SU-DHL-6 (cell line): ENCODE data around the gene ADSS1.

Experiments used
- H2AFZ ChIP-seq: fragments of 200-600 bp; sonication (generic); 2 replicates; pipeline ENCODE4 v1.6.1; 2014; ENCODE audit warnings: low read depth, mild to moderate bottlenecking, moderate library complexity, mixed read lengths, antibody characterized with exemption, low read length; ENCODE audit not compliant: severe bottlenecking
- H3F3A ChIP-seq: fragments of 200-600 bp; shearing (Covaris generic); 2 replicates; pipeline ENCODE4 v1.6.0; 2016; ENCODE audit warnings: antibody characterized with exemption, mild to moderate bottlenecking; ENCODE audit not compliant: insufficient read depth
- H3K27ac ChIP-seq: fragments of 200-600 bp; sonication (generic); 2 replicates; pipeline ENCODE4 v1.5.1; 2016; ENCODE audit warnings: low read depth, mild to moderate bottlenecking, low read length, moderate library complexity, mixed read lengths
- H3K27me3 ChIP-seq: fragments of 200-600 bp; sonication (generic), shearing (Covaris generic); 2 replicates; pipeline ENCODE4 v1.6.0; 2014; ENCODE audit warnings: mild to moderate bottlenecking, low read length
- H3K36me3 ChIP-seq: fragments of 200-600 bp; sonication (generic); 2 replicates; pipeline ENCODE4 v1.6.1; 2014; ENCODE audit warnings: mild to moderate bottlenecking, low read length, mixed read lengths
- H3K4me2 ChIP-seq: fragments of 300-600, 200-600 bp; shearing (Covaris generic), sonication (generic); 2 replicates; pipeline ENCODE4 v1.6.0; 2014; ENCODE audit warnings: low read length, low read depth, mild to moderate bottlenecking; ENCODE audit not compliant: poor library complexity, severe bottlenecking
- H3K4me3 ChIP-seq: fragments of 200-600 bp; sonication (generic); 2 replicates; pipeline ENCODE4 v1.5.1; 2014; ENCODE audit warnings: antibody characterized with exemption, low read length, mild to moderate bottlenecking, mixed read lengths; ENCODE audit not compliant: insufficient read depth, poor library complexity, severe bottlenecking
- H3K79me2 ChIP-seq: fragments of 200-600 bp; sonication (generic); 2 replicates; pipeline ENCODE4 v1.6.1; 2014; ENCODE audit warnings: mild to moderate bottlenecking, low read length, moderate library complexity; ENCODE audit not compliant: insufficient read depth
- H3K9ac ChIP-seq: fragments of 200-600 bp; sonication (generic); 2 replicates; pipeline ENCODE4 v1.7.0; 2014; ENCODE audit warnings: mild to moderate bottlenecking, low read length
- H3K9me2 ChIP-seq: fragments of 200-600 bp; sonication (generic); replicated peaks from 2 replicates; pipeline ENCODE4 v1.6.1; 2014; ENCODE audit warnings: low read length; ENCODE audit not compliant: insufficient read depth
- H3K9me3 ChIP-seq: fragments of 200-600 bp; sonication (generic); 2 replicates; pipeline ENCODE4 v1.6.1; 2014; ENCODE audit warnings: low read length, mixed read lengths; ENCODE audit not compliant: insufficient read depth
- H4K20me1 ChIP-seq: fragments of 200-600 bp; sonication (generic); 2 replicates; pipeline ENCODE4 v1.6.1; 2014; ENCODE audit warnings: low read depth, mild to moderate bottlenecking, antibody characterized with exemption, low read length, moderate library complexity, mixed read lengths
- CTCF ChIP-seq: fragments of 200-600 bp; sonication (generic); IDR thresholded peaks from one replicate; pipeline ENCODE4 v1.5.1; 2017; ENCODE audit warnings: antibody characterized with exemption, mild to moderate bottlenecking, low read length, moderate library complexity; ENCODE audit not compliant: insufficient read depth, poor library complexity, severe bottlenecking
- EZH2phosphoT487 ChIP-seq: fragments of 200-600 bp; sonication (generic), shearing (Covaris generic); conservative IDR thresholded peaks from 2 replicates; pipeline ENCODE4 v1.6.1; 2018; ENCODE audit warnings: mild to moderate bottlenecking, antibody characterized with exemption, low read length, moderate library complexity, mixed read lengths

Gene ADSS1

GRCh38 chr14:104717646-104718045 lies 6.4 kb upstream of the ADSS1 start:
- Histone ChIP-seq H3K9me2 (no peaks in the 10 kb centered on the region), H3K79me2 (no peaks in the 10 kb centered on the region), H3K4me3 (no peak overlapping the region), H2AFZ (no peak overlapping the region), H3K4me2 (no peak overlapping the region), H4K20me1 (no peaks in the 10 kb centered on the region), H3K9me3 (no peaks in the 10 kb centered on the region), H3K36me3 (no peaks in the 10 kb centered on the region), H3F3A (no peaks in the 10 kb centered on the region), H3K27ac (peak overlapping the region; percentile 26; the same call in 1 of the 2 replicates), H3K9ac (no peak overlapping the region), H3K27me3 (no peaks in the 10 kb centered on the region)
- TF ChIP-seq EZH2phosphoT487 (no peak), CTCF (no peak)

GRCh38 chr14:104718147-104718546 lies 5.9 kb upstream of the ADSS1 start:
- no peaks in the 10 kb centered on the region for H3K79me2 ChIP-seq
- H3K27me3 ChIP-seq: no peaks in the 10 kb centered on the region
- H4K20me1 ChIP-seq: no peaks in the 10 kb centered on the region
- H3K9me2 ChIP-seq: no peaks in the 10 kb centered on the region
- no peak overlapping the region for H3K4me3 ChIP-seq
- no peak overlapping the region for H3K9ac ChIP-seq
- H2AFZ ChIP-seq: no peak overlapping the region
- peak overlapping the region; percentile 26; the same call in 1 of the 2 replicates for H3K27ac ChIP-seq
- no peaks in the 10 kb centered on the region for H3K9me3 ChIP-seq
- TF ChIP-seq EZH2phosphoT487 (no peak), CTCF (no peak)
- no peaks in the 10 kb centered on the region for H3K36me3 ChIP-seq
- H3F3A ChIP-seq: no peaks in the 10 kb centered on the region
- no peak overlapping the region for H3K4me2 ChIP-seq

- Histone ChIP-seq H2AFZ (no peak overlapping the region), H3K4me3 (no peak overlapping the region), H3K79me2 (no peaks in the 10 kb centered on the region), H3K36me3 (no peaks in the 10 kb centered on the region), H4K20me1 (no peaks in the 10 kb centered on the region), H3K27me3 (no peaks in the 10 kb centered on the region), H3K9me3 (no peaks in the 10 kb centered on the region), H3K4me2 (no peak overlapping the region), H3F3A (no peaks in the 10 kb centered on the region), H3K9me2 (no peaks in the 10 kb centered on the region), H3K9ac (no peak overlapping the region), H3K27ac (no peak overlapping the region)
- TF ChIP-seq CTCF: no peak
- TF ChIP-seq EZH2phosphoT487: no peak
Observed at GRCh38 chr14:104718871-104719270, 5.2 kb upstream of the ADSS1 start.

- Histone ChIP-seq H3F3A (no peaks in the 10 kb centered on the region), H3K27me3 (no peaks in the 10 kb centered on the region), H3K4me2 (no peak overlapping the region), H3K27ac (no peak overlapping the region), H3K9me3 (no peaks in the 10 kb centered on the region), H2AFZ (no peak overlapping the region), H3K79me2 (no peaks in the 10 kb centered on the region), H4K20me1 (no peaks in the 10 kb centered on the region), H3K9ac (no peak overlapping the region), H3K36me3 (no peaks in the 10 kb centered on the region), H3K4me3 (no peak overlapping the region), H3K9me2 (no peaks in the 10 kb centered on the region)
- TF ChIP-seq CTCF: no peak
Observed at GRCh38 chr14:104719343-104719742, 4.7 kb upstream of the ADSS1 start.
